HepG2 (cell line): ENCODE data around the gene GFOD1. TPM values are rescaled to one million over a fixed set of nuclear protein-coding genes. Genes with fewer than 3 reads are reported as not detected.

Experiments used
- ATAC-seq: fragments of 200-7000 bp; cut with Tn5 transposase; 3 replicates; pipeline ENCODE4 v1.9.1; 2020; ENCODE audit warnings: mild to moderate bottlenecking, moderate library complexity
- BruUV-seq: library from RNA; stranded (reverse); fragments of 400-500 nt; replicated peaks from 2 replicates; lab custom pipeline; 2021; lab: Mats Ljungman, UMichigan
- CTCF ChIA-PET: fragments of 300-600 bp; formaldehyde crosslinking; extraction: SDS; loops from one replicate; lab custom pipeline; 2021; ENCODE audit warnings: low total read pairs, inconsistent platforms, low intra/inter-chr PET ratio; lab: Yijun Ruan, JAX
- POLR2A ChIA-PET: fragments of 350-600 bp; sonication (Branson Sonifier 250); formaldehyde crosslinking; loops from one replicate; lab custom pipeline; 2020; ENCODE audit warnings: antibody characterized with exemption, inconsistent platforms; lab: Yijun Ruan, JAX
- DNase-seq: peaks from one replicate; pipeline ENCODE4 v3.0.0-alpha.2; 2015; ENCODE audit warnings: low spot score
- FAIRE-seq: peaks from 3 replicates; lab custom pipeline; 2011; peaks lifted over from hg19 to GRCh38; lab: Jason Lieb, UNC
- H2AFZ ChIP-seq: one replicate; pipeline ENCODE4 v1.6.1; 2011; ENCODE audit warnings: low read length, inconsistent platforms
- H3K27ac ChIP-seq: fragments of 300-600 bp; 3 replicates; pipeline ENCODE4 v1.8.0; 2011; ENCODE audit warnings: mixed run types, mild to moderate bottlenecking, mixed read lengths, low read length, inconsistent platforms; ENCODE audit not compliant: insufficient read depth; ENCODE audit errors: extremely low read length
- H3K27me3 ChIP-seq, 2 experiments: fragments of 200-600 bp in 1 of 2; 2 replicates in 1 of 2; 3 replicates in 1 of 2; pipeline versions ENCODE4 v1.6.0 to v1.8.0; 2011; ENCODE audit warnings: low read length in 2 of 2, mild to moderate bottlenecking in 2 of 2, moderate library complexity in 2 of 2, inconsistent platforms in 1 of 2; ENCODE audit not compliant: insufficient read depth in 2 of 2, control insufficient read depth in 1 of 2
- H3K36me3 ChIP-seq, 2 experiments: fragments of 200-600 bp in 1 of 2; replicated peaks in 1 of 2; 2 replicates in 1 of 2; 3 replicates in 1 of 2; pipeline versions ENCODE4 v1.5.1 to v1.8.0; 2011; ENCODE audit warnings: low read length in 2 of 2, inconsistent platforms in 1 of 2; ENCODE audit not compliant: insufficient read depth in 2 of 2, control insufficient read depth in 1 of 2
- H3K4me1 ChIP-seq: 2 replicates; pipeline ENCODE4 v1.5.1; 2012; ENCODE audit warnings: low read length, inconsistent platforms; ENCODE audit not compliant: insufficient read depth
- H3K4me2 ChIP-seq: 2 replicates; pipeline ENCODE4 v1.6.0; 2011; ENCODE audit warnings: low read depth, low read length, inconsistent platforms
- H3K4me3 ChIP-seq, 3 experiments: fragments of 200-600 bp in 1 of 3; sonication (generic), shearing (Covaris generic) in 1 of 3; replicated peaks in 1 of 3; 2 replicates each; pipeline ENCODE4 v1.5.1; 2011 to 2016; ENCODE audit warnings: low read length in 3 of 3, inconsistent platforms in 2 of 3, low read depth in 2 of 3, mild to moderate bottlenecking in 2 of 3, control low read depth in 1 of 3, mixed read lengths in 1 of 3; ENCODE audit not compliant: insufficient read depth in 1 of 3
- H3K79me2 ChIP-seq: one replicate; pipeline ENCODE4 v1.6.1; 2011; ENCODE audit warnings: low read length, inconsistent platforms; ENCODE audit not compliant: insufficient read depth
- H3K9ac ChIP-seq: 2 replicates; pipeline ENCODE4 v1.6.0; 2011; ENCODE audit warnings: mild to moderate bottlenecking, low read depth, low read length, inconsistent platforms; ENCODE audit not compliant: insufficient read depth
- H3K9me3 ChIP-seq: 2 replicates; pipeline ENCODE4 v1.5.1; 2012; ENCODE audit warnings: mild to moderate bottlenecking, low read length
- H4K20me1 ChIP-seq: 2 replicates; pipeline ENCODE4 v1.6.0; 2011; ENCODE audit warnings: inconsistent platforms, mild to moderate bottlenecking, low read length, moderate library complexity; ENCODE audit not compliant: insufficient read depth
- ETV6 ChIP-seq: sonication (generic); formaldehyde crosslinking; conservative IDR thresholded peaks from 2 replicates; pipeline ENCODE4 v1.4.0; 2020; ENCODE audit warnings: missing genetic modification reagents
- FIP1L1 ChIP-seq: fragments of 200-400 bp; formaldehyde crosslinking; IDR thresholded peaks from 2 replicates; pipeline ENCODE4 v1.6.1; 2018; ENCODE audit warnings: low read depth, mild to moderate bottlenecking, low read length, moderate library complexity, borderline replicate concordance; ENCODE audit not compliant: insufficient read depth
- IKZF1 ChIP-seq: fragments of 450-650 bp; IDR thresholded peaks from 2 replicates; pipeline ENCODE4 v1.7.1; 2016
- KLF16 ChIP-seq, 2 experiments: sonication (generic) in 1 of 2; formaldehyde crosslinking in 1 of 2; IDR thresholded peaks; 2 replicates each; pipeline versions ENCODE4 v1.6.1 to v1.8.0; 2016 to 2023; ENCODE audit warnings: missing genetic modification reagents in 2 of 2, missing compliant biosample characterization in 1 of 2
- RCOR2 ChIP-seq: IDR thresholded peaks from 2 replicates; pipeline ENCODE4 v1.6.1; 2016; ENCODE audit warnings: missing biosample characterization, missing genetic modification reagents
- SMAD3 ChIP-seq: sonication (generic); formaldehyde crosslinking; IDR thresholded peaks from 2 replicates; pipeline ENCODE4 v1.4.0; 2020; ENCODE audit warnings: missing genetic modification reagents
- ZC3H4 ChIP-seq: sonication (generic); formaldehyde crosslinking; IDR thresholded peaks from 2 replicates; pipeline ENCODE4 v1.4.0; 2020; ENCODE audit warnings: missing genetic modification reagents, borderline replicate concordance
- ZNF33B ChIP-seq: sonication (generic); formaldehyde crosslinking; IDR thresholded peaks from 2 replicates; pipeline ENCODE4 v1.5.1; 2020; ENCODE audit warnings: mild to moderate bottlenecking, missing genetic modification reagents
- ZNF383 ChIP-seq: sonication (generic); formaldehyde crosslinking; IDR thresholded peaks from 2 replicates; pipeline ENCODE4 v1.4.0; 2020; ENCODE audit warnings: missing genetic modification reagents, mild to moderate bottlenecking, borderline replicate concordance
- ZNF530 ChIP-seq: sonication (generic); formaldehyde crosslinking; IDR thresholded peaks from 2 replicates; pipeline ENCODE4 v1.5.0; 2020; ENCODE audit warnings: low read depth, mild to moderate bottlenecking, missing genetic modification reagents
- WGBS: methylation state at CpG from one replicate; pipeline ENCODE4 v1.1.6; 2017; ENCODE audit warnings: low lambda C conversion rate; 5-methylcytosine and 5-hydroxymethylcytosine counted together
- in situ Hi-C: cut with HindIII; loops from 2 replicates; pipeline ENCODE4 v1.10.0; 2017; ENCODE audit warnings: low pct_unique_long_range_greater_than_20kb; ENCODE audit not compliant: extremely low pct_ligation_motif_present
- intact Hi-C: fragments of 100-400 bp; cut with micrococcal nuclease; formaldehyde crosslinking; loops from one replicate; pipeline ENCODE4 v1.10.0; 2022; ENCODE audit not compliant: unreplicated experiment
- polyA plus RNA-seq, 8 experiments: library from polyadenylated mRNA; depleted of rRNA in 3 of 8; stranded (reverse) in 7 of 8; unstranded in 1 of 8; fragments of >200 nt; fragmentation: Illumina TruSeq in 4 of 8; extraction: Trizol in 4 of 8; gene quantifications; 2 replicates each; pipeline versions ENCODE4 v1.2.1 to v1.2.3, GENCODE V29; 2011 to 2016; ENCODE audit warnings: low read depth in 4 of 8, missing spikeins in 1 of 8, mixed read lengths in 1 of 8; ENCODE audit not compliant: insufficient read depth in 1 of 8
- total RNA-seq, 5 experiments: library from RNA; depleted of rRNA; stranded (reverse); fragments of >200 nt; fragmentation: Illumina TruSeq; extraction: Trizol; gene quantifications; 2 replicates each; pipeline ENCODE4 v1.2.3, GENCODE V29; 2016; ENCODE audit warnings: low read depth in 1 of 5
- TF ChIP-seq, protein P1 (sequence below), 2 experiments: IDR thresholded peaks; 2 replicates each; pipeline ENCODE4 v1.6.1; 2011 to 2012; ENCODE audit warnings: low read length in 2 of 2, borderline replicate concordance in 1 of 2, low read depth in 1 of 2, mild to moderate bottlenecking in 1 of 2, moderate library complexity in 1 of 2
- TF ChIP-seq, protein P2 (sequence below): sonication (generic); formaldehyde crosslinking; IDR thresholded peaks from 2 replicates; pipeline ENCODE4 v1.4.0; 2020; ENCODE audit warnings: mild to moderate bottlenecking, missing genetic modification reagents
- TF ChIP-seq, protein P3 (sequence below): sonication (generic); formaldehyde crosslinking; IDR thresholded peaks from 2 replicates; pipeline ENCODE4 v1.4.0; 2020; ENCODE audit warnings: mild to moderate bottlenecking, missing genetic modification reagents

The GFOD1 gene
- total and polyA plus RNA-seq, 2 of the 13 experiments (the other 11 are each of a cell fraction or from before 2014, with no cell fraction given), result 1.9 to 6.4 TPM

DNA sequence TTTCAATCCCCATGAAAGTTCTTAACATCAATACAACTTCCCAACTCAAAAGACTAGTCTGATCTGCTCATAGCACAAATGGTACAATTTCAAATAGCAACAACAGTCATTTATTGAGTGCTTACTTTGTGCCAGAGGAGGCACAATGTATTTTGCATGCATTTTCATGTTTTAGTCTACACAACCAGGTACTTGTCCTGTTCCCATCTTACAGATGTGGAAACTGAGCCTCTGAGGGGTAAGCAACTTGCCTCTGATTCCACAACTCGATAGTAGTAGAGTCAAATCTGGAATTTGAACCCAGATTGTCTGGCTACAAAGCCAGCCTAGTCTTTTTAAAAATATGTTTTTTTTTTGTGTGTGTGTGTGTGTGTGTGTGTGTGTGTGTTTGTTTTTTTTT is 113.5 kb downstream of the GFOD1 start:
- ATAC-seq, result no peak
- POLR2A ChIA-PET, result no interaction called here
- Histone ChIP-seq H4K20me1 (no peaks in the 10 kb centered on the region), H3K27me3 (no peaks in the 10 kb centered on the region), H3K27ac (no peak overlapping the region), H3K9ac (no peak overlapping the region), H3K36me3 (no peaks in the 10 kb centered on the region), H2AFZ (no peak overlapping the region), H3K9me3 (no peaks in the 10 kb centered on the region), H3K79me2 (no peaks in the 10 kb centered on the region), H3K4me1 (peaks cover 16% of the 10 kb centered on the region), H3K4me3 (no peak overlapping the region), H3K4me2 (no peak overlapping the region)
- no peak for FAIRE-seq
- in situ Hi-C loops (no loop called here), intact Hi-C loops (no loop called here)
- BruUV-seq, result no TSS peak
- 95% methylated on average over 1 of the region's 1 CpG for WGBS
- no peak for TF ChIP-seq FIP1L1
- TF ChIP-seq RCOR2, result no peak
- TF ChIP-seq ZC3H4 (CRISPR knock-in tag), result no peak
- TF ChIP-seq ZNF33B (CRISPR knock-in tag), result no peak
- TF ChIP-seq ETV6 (CRISPR knock-in tag), result no peak
- no peak for TF ChIP-seq ZNF383
- no peak for TF ChIP-seq IKZF1
- TF ChIP-seq, protein P1, sequence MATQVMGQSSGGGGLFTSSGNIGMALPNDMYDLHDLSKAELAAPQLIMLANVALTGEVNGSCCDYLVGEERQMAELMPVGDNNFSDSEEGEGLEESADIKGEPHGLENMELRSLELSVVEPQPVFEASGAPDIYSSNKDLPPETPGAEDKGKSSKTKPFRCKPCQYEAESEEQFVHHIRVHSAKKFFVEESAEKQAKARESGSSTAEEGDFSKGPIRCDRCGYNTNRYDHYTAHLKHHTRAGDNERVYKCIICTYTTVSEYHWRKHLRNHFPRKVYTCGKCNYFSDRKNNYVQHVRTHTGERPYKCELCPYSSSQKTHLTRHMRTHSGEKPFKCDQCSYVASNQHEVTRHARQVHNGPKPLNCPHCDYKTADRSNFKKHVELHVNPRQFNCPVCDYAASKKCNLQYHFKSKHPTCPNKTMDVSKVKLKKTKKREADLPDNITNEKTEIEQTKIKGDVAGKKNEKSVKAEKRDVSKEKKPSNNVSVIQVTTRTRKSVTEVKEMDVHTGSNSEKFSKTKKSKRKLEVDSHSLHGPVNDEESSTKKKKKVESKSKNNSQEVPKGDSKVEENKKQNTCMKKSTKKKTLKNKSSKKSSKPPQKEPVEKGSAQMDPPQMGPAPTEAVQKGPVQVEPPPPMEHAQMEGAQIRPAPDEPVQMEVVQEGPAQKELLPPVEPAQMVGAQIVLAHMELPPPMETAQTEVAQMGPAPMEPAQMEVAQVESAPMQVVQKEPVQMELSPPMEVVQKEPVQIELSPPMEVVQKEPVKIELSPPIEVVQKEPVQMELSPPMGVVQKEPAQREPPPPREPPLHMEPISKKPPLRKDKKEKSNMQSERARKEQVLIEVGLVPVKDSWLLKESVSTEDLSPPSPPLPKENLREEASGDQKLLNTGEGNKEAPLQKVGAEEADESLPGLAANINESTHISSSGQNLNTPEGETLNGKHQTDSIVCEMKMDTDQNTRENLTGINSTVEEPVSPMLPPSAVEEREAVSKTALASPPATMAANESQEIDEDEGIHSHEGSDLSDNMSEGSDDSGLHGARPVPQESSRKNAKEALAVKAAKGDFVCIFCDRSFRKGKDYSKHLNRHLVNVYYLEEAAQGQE (IDR thresholded peaks at IDR 0.05; ENCODE audit: borderline replicate concordance in 1 of 2, low read depth in 1 of 2, low read length in 2 of 2), result no peak
- TF ChIP-seq, protein P2, sequence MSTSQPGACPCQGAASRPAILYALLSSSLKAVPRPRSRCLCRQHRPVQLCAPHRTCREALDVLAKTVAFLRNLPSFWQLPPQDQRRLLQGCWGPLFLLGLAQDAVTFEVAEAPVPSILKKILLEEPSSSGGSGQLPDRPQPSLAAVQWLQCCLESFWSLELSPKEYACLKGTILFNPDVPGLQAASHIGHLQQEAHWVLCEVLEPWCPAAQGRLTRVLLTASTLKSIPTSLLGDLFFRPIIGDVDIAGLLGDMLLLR (CRISPR knock-in tag), result no peak
- TF ChIP-seq KLF16 (CRISPR knock-in tag; IDR thresholded peaks at IDR 0.05), result no peak
- TF ChIP-seq, protein P3, sequence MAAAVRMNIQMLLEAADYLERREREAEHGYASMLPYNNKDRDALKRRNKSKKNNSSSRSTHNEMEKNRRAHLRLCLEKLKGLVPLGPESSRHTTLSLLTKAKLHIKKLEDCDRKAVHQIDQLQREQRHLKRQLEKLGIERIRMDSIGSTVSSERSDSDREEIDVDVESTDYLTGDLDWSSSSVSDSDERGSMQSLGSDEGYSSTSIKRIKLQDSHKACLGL, result no peak
- no peak for TF ChIP-seq SMAD3 (CRISPR knock-in tag)
- TF ChIP-seq ZNF530 (CRISPR knock-in tag), result no peak
- no peak for DNase-seq
- CTCF ChIA-PET, result no interaction called here
